Measurements from ENCODE around the gene SELENOW.
"Not testable (repeated sequence)": the region's sequence is repeated elsewhere in the genome, so short reads cannot be mapped to it uniquely, and the experiment has no call there.

The SELENOW gene

GRCh38 chr19:47756953-47757608 is 21.4 kb upstream of the SELENOW start:
- DNase-seq, result no peak

GRCh38 chr19:47757617-47758442 is 20.7 kb upstream of the SELENOW start:
- DNase-seq, result no peak

GRCh38 chr19:47758443-47758804 is 20.1 kb upstream of the SELENOW start:
- DNase-seq, result no peak

- DNase-seq, result no peak
Measured at GRCh38 chr19:47760632-47760999, 17.9 kb upstream of the SELENOW start.

- DNase-seq, result no peak
Measured at GRCh38 chr19:47761566-47761965, 16.9 kb upstream of the SELENOW start.

GRCh38 chr19:47762151-47762550 is 16.4 kb upstream of the SELENOW start:
- DNase-seq, result no peak

GRCh38 chr19:47762615-47763308 is 15.7 kb upstream of the SELENOW start:
- no peak for DNase-seq

- not testable (repeated sequence) for DNase-seq
Measured at GRCh38 chr19:47764705-47765104, 13.8 kb upstream of the SELENOW start.

- peak; percentile 64 for DNase-seq
Measured at GRCh38 chr19:47765523-47766358, 12.8 kb upstream of the SELENOW start.

- DNase-seq, result no peak
Measured at GRCh38 chr19:47766359-47766620, 12.2 kb upstream of the SELENOW start.

GRCh38 chr19:47766670-47767069 is 11.8 kb upstream of the SELENOW start:
- DNase-seq, result no peak

- DNase-seq, result no peak
Measured at GRCh38 chr19:47767349-47767748, 11.2 kb upstream of the SELENOW start.

GRCh38 chr19:47768604-47769003 is 9.9 kb upstream of the SELENOW start:
- no peak for DNase-seq

- no peak for DNase-seq
Measured at GRCh38 chr19:47769534-47769933, 9.0 kb upstream of the SELENOW start.

- DNase-seq, result not testable (repeated sequence)
Measured at GRCh38 chr19:47771291-47771690, 7.2 kb upstream of the SELENOW start.

GRCh38 chr19:47776568-47776967 is 1.9 kb upstream of the SELENOW start:
- no peak for DNase-seq

GRCh38 chr19:47777245-47778048 is 1.1 kb upstream of the SELENOW start:
- not testable (repeated sequence) for DNase-seq

- peak; percentile 18 for DNase-seq
Measured at GRCh38 chr19:47778954-47779351, 450 bp downstream of the SELENOW start.

GRCh38 chr19:47779524-47780214 is 1.2 kb downstream of the SELENOW start:
- peak; percentile 33 for DNase-seq

- DNase-seq, result no peak
Measured at GRCh38 chr19:47780215-47780551, 1.7 kb downstream of the SELENOW start.

GRCh38 chr19:47781590-47782262 is 3.2 kb downstream of the SELENOW start:
- DNase-seq, result no peak
